ENCODE results near the gene VPS52. TPM values are rescaled to one million over a fixed set of nuclear protein-coding genes. Genes with fewer than 3 reads are reported as not detected.
A peak's percentile ranks its signal among the peaks of the same experiment; 100 is the strongest.

The VPS52 gene
- total RNA-seq, 1 donor, result 40.5 TPM

DNA sequence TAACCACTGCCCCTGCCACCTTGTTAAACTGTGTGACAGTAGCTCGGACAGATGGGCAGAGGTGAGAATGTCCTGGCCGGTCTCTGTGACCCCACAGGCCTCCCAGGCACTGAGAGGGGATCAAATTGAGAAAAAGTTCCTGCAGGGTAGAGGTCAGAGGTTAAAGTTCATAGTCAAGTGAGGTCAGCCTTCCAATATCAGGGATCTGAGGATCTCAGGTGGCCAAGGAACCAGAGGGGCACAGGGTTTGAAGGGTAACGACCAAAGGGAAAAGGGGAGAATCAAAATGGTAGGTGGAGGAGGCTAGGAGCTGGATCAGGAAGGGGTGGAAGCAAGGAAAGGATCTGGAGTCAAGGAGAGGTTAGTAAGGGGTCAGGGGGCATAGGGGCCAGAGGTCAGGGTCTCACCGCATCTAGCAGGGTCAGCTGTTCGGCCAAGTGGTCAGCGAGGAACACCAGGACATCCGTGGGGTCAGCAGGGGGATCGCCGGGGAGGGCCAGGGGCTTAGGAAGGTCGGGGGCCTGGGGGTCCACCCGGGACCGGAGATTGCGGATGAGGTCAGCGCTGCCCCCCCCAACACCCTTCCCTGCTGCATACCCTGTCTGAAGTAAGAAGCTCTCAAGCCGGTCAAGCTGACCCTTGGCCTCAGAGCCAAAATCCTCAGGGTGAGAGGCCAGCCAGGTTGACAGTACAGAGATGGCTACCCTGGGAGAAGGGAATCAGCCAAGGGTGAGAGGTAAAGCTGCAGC, 24.1 kb upstream of the VPS52 start:
- no peak overlapping the region for H3K4me3 ChIP-seq (ENCODE audit: low read depth, low read length)
- TF ChIP-seq CTCF (IDR thresholded peaks at IDR 0.05; ENCODE audit: insufficient read depth, low read length), result no peak
- no peak for DNase-seq (ENCODE audit: low read depth)

- no peak overlapping the region for H3K4me3 ChIP-seq (ENCODE audit: low read depth, low read length)
- no peak for TF ChIP-seq CTCF (IDR thresholded peaks at IDR 0.05; ENCODE audit: insufficient read depth, low read length)
- no peak for DNase-seq (ENCODE audit: low read depth)
These were observed 22.6 kb upstream of the VPS52 start for GRCh38 chr6:33294086-33294823.

DNA sequence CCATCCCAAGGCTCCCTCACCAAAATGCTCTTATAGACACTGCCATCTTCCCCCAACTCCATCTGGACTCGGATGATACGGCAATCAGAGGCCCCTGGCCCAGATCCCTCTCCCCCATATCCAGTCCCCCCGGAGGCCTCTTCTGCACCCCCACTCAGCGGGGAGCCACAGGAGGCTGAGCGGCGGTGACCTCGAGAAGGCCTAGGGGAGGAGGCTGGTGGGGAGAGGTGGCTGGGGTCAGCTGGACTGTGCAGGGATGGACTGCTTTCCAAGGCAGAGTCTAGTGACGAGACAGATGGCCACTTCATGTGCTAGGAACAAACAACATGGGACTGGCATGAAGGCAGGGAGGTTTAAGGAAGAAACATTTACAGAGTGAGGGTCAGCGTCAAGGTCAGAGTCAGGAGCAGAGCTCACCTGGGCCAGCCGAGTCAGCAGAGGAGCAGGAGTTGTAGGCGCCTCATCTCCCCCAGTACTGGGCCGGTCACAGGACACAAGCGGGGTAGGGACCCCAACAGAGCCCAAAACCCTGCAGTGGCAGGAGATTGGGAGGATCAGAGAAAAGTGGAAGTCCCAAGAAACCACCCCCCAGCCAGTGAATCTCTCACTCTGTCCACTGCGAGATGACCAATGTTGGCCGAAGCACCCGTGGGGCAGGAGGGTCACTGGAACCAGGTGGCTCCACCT, 21.5 kb upstream of the VPS52 start:
- no peak for DNase-seq (ENCODE audit: low read depth)
- no peak for TF ChIP-seq CTCF (IDR thresholded peaks at IDR 0.05; ENCODE audit: insufficient read depth, low read length)
- H3K4me3 ChIP-seq (ENCODE audit: low read depth, low read length), result no peak overlapping the region

DNA sequence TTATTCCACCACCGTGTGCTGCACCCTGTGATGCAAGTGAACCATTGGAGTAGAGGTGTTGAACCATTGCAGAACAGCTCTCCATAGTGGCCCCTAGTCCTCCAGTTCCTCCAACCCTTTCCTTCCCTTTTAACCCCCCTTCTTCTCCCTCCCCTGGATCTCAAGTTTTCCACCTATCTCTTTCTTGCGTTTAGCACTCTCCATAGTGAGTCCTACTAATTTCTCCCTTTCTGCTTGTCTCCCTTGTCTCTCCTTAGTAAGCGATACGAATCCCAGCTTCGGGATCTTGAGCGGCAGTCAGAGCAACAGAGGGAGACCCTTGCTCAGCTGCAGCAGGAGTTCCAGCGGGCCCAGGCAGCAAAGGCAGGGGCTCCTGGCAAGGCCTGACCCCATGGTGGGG, 18.8 kb upstream of the VPS52 start:
- TF ChIP-seq CTCF (IDR thresholded peaks at IDR 0.05; ENCODE audit: insufficient read depth, low read length), result no peak

GRCh38 chr6:33289784-33290315, 18.2 kb upstream of the VPS52 start:
- TF ChIP-seq CTCF (IDR thresholded peaks at IDR 0.05; ENCODE audit: insufficient read depth, low read length), result no peak
- no peak for DNase-seq (ENCODE audit: low read depth)
- peak overlapping the region; percentile 94 for H3K4me3 ChIP-seq (ENCODE audit: low read depth, low read length)

More for the DNA sequence above, 18.8 kb upstream of the VPS52 start:
- peak overlapping the region; percentile 94 for H3K4me3 ChIP-seq (ENCODE audit: low read depth, low read length)
- DNase-seq (ENCODE audit: low read depth), result no peak

- DNase-seq (ENCODE audit: low read depth), result peak; percentile 89
- no peak for TF ChIP-seq CTCF (IDR thresholded peaks at IDR 0.05; ENCODE audit: insufficient read depth, low read length)
These were observed 17.5 kb upstream of the VPS52 start, which contains the start of the genes PFDN6 and WDR46 for GRCh38 chr6:33288921-33289783. Gene PFDN6 (plus strand): TSS chr6:33289601. CDS start chr6:33289857, 256 bp downstream. Gene WDR46 (minus strand): TSS chr6:33289239. CDS start chr6:33289170, 69 bp downstream.

More at GRCh38 chr6:33288921-33289783, 17.5 kb upstream of the VPS52 start, which contains the start of the genes PFDN6 and WDR46:
- H3K4me3 ChIP-seq (ENCODE audit: low read depth, low read length), result peak within 1 kb of the TSS; percentile 94
